ENCODE results near the gene ADAM21.
"Not testable (repeated sequence)": the region's sequence is repeated elsewhere in the genome, so short reads cannot be mapped to it uniquely, and the experiment has no call there.

DNA sequence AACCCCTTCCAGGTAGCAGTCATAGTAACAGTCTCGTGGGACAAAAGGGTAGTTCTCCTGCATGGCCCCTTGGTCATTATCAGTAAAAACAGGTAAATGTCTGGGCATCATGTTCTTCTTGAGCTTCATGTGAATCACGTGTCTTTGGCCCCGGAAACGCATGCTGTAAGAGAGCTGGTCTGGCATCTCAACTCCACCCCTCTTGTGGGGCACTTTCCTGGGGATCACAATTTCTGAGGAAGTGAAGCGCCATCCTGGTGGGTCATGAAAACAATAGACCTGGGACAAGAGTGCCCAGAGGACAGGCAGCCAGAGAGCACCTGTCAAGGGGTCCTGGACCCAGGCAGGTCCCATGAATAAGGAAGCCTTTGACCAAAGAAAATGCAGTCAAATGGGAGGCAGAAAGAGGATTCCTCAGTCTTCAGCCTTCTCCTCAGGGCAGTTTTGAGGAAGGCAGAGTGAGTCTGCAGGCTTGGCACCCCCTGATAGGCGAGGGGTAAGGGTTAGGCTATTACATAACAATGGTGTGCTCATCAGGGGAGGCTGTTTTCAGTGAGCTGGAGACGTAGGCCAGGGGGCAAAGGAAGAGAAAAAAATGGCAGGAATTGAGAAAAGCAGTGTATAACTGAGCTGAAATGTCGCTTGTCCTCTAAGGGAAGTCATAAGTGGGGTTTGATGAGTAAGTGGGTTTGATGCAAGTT is 19.0 kb downstream of the ADAM21 start:
- TF ChIP-seq, protein P1, sequence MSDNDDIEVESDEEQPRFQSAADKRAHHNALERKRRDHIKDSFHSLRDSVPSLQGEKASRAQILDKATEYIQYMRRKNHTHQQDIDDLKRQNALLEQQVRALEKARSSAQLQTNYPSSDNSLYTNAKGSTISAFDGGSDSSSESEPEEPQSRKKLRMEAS (IDR thresholded peaks at IDR 0.05) = not testable (repeated sequence)
- TF ChIP-seq, protein P2, sequence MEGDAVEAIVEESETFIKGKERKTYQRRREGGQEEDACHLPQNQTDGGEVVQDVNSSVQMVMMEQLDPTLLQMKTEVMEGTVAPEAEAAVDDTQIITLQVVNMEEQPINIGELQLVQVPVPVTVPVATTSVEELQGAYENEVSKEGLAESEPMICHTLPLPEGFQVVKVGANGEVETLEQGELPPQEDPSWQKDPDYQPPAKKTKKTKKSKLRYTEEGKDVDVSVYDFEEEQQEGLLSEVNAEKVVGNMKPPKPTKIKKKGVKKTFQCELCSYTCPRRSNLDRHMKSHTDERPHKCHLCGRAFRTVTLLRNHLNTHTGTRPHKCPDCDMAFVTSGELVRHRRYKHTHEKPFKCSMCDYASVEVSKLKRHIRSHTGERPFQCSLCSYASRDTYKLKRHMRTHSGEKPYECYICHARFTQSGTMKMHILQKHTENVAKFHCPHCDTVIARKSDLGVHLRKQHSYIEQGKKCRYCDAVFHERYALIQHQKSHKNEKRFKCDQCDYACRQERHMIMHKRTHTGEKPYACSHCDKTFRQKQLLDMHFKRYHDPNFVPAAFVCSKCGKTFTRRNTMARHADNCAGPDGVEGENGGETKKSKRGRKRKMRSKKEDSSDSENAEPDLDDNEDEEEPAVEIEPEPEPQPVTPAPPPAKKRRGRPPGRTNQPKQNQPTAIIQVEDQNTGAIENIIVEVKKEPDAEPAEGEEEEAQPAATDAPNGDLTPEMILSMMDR (CRISPR knock-in tag; IDR thresholded peaks at IDR 0.05) = not testable (repeated sequence)
- TF ChIP-seq JUN (CRISPR knock-in tag; IDR thresholded peaks at IDR 0.05) = not testable (repeated sequence)
- TF ChIP-seq, protein P3, sequence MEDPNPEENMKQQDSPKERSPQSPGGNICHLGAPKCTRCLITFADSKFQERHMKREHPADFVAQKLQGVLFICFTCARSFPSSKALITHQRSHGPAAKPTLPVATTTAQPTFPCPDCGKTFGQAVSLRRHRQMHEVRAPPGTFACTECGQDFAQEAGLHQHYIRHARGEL (CRISPR knock-in tag; IDR thresholded peaks at IDR 0.05) = not testable (repeated sequence)

Measured in HepG2 (cell line).